MM.1S (cell line): ENCODE data around the gene OSGEP.

ENCODE experiments used
- DNase-seq: peaks from one replicate; pipeline ENCODE4 v3.0.0-alpha.2; 2015
- H2AFZ ChIP-seq: fragments of 300-600 bp; sonication (generic); 2 replicates; pipeline ENCODE4 v1.6.0; 2016; ENCODE audit warnings: antibody characterized with exemption, low read length
- H3F3A ChIP-seq: fragments of 300-600 bp; sonication (generic); 2 replicates; pipeline ENCODE4 v1.6.1; 2016; ENCODE audit warnings: mild to moderate bottlenecking, antibody characterized with exemption, low read length, moderate library complexity, mixed read lengths; ENCODE audit not compliant: insufficient read depth
- H3K27ac ChIP-seq: fragments of 300-600 bp; sonication (generic); 2 replicates; pipeline ENCODE4 v1.5.1; 2016; ENCODE audit warnings: mild to moderate bottlenecking, low read length
- H3K27me3 ChIP-seq: fragments of 300-600 bp; sonication (generic); replicated peaks from 2 replicates; pipeline ENCODE4 v1.6.0; 2016; ENCODE audit warnings: low read length; ENCODE audit not compliant: insufficient read depth
- H3K36me3 ChIP-seq: fragments of 300-600 bp; sonication (generic); replicated peaks from 2 replicates; pipeline ENCODE4 v1.6.1; 2016; ENCODE audit warnings: mild to moderate bottlenecking, low read length, mixed read lengths; ENCODE audit not compliant: insufficient read depth
- H3K4me1 ChIP-seq: fragments of 300-600 bp; sonication (generic); 2 replicates; pipeline ENCODE4 v1.6.1; 2016; ENCODE audit warnings: low read length, mixed read lengths
- H3K4me2 ChIP-seq: fragments of 300-600 bp; sonication (generic); 2 replicates; pipeline ENCODE4 v1.6.0; 2016; ENCODE audit warnings: low read depth, low read length
- H3K4me3 ChIP-seq: fragments of 300-600 bp; sonication (generic); 2 replicates; pipeline ENCODE4 v1.5.1; 2016; ENCODE audit warnings: low read length, mixed read lengths
- H3K79me2 ChIP-seq: fragments of 300-600 bp; sonication (generic); 2 replicates; pipeline ENCODE4 v1.6.1; 2016; ENCODE audit warnings: mixed run types, low read length, mixed read lengths
- H3K9ac ChIP-seq: fragments of 300-600 bp; sonication (generic); 2 replicates; pipeline ENCODE4 v1.6.1; 2016; ENCODE audit warnings: low read length, mixed read lengths
- H3K9me2 ChIP-seq: fragments of 300-600 bp; sonication (generic); replicated peaks from 2 replicates; pipeline ENCODE4 v1.6.1; 2016; ENCODE audit warnings: mild to moderate bottlenecking, low read length, mixed read lengths; ENCODE audit not compliant: insufficient read depth
- H3K9me3 ChIP-seq: fragments of 300-600 bp; sonication (generic); replicated peaks from 2 replicates; pipeline ENCODE4 v1.6.1; 2016; ENCODE audit warnings: mild to moderate bottlenecking, low read length, mixed read lengths; ENCODE audit not compliant: insufficient read depth
- H4K20me1 ChIP-seq: fragments of 300-600 bp; sonication (generic); 2 replicates; pipeline ENCODE4 v1.6.1; 2016; ENCODE audit warnings: mild to moderate bottlenecking, low read length, moderate library complexity, mixed read lengths; ENCODE audit not compliant: insufficient read depth
- CTCF ChIP-seq: fragments of 300-600 bp; sonication (generic); IDR thresholded peaks from 2 replicates; pipeline ENCODE4 v1.5.1; 2016; ENCODE audit warnings: antibody characterized with exemption, low read length, mixed read lengths
- EZH2 ChIP-seq: fragments of 300-600 bp; sonication (generic); optimal IDR thresholded peaks from 2 replicates; pipeline ENCODE3; 2017; ENCODE audit warnings: low read depth, mild to moderate bottlenecking, antibody characterized with exemption, low read length, mixed read lengths
- EZH2phosphoT487 ChIP-seq: fragments of 300-600 bp; sonication (generic); IDR thresholded peaks from 2 replicates; pipeline ENCODE4 v1.6.1; 2018; ENCODE audit warnings: antibody characterized with exemption, low read length

Gene OSGEP

GRCh38 chr14:20438664-20439063, 15.9 kb downstream of the OSGEP start:
- Histone ChIP-seq H3K4me2 (no peak overlapping the region), H3K9me2 (no peaks in the 10 kb centered on the region), H3F3A (no peaks in the 10 kb centered on the region), H3K27me3 (no peaks in the 10 kb centered on the region), H3K27ac (no peak overlapping the region), H4K20me1 (no peaks in the 10 kb centered on the region), H3K4me1 (no peaks in the 10 kb centered on the region), H3K4me3 (no peak overlapping the region), H3K9me3 (no peaks in the 10 kb centered on the region), H3K9ac (no peak overlapping the region), H3K79me2 (no peaks in the 10 kb centered on the region), H3K36me3 (no peaks in the 10 kb centered on the region), H2AFZ (no peak overlapping the region)
- DNase-seq, result no peak
- no peak for TF ChIP-seq CTCF
- TF ChIP-seq EZH2, result no peak
- TF ChIP-seq EZH2phosphoT487, result no peak

- Histone ChIP-seq H3K27ac (no peak overlapping the region), H3K4me3 (no peak overlapping the region), H3K9me3 (no peaks in the 10 kb centered on the region), H3K4me2 (no peak overlapping the region), H2AFZ (no peak overlapping the region), H3K4me1 (no peaks in the 10 kb centered on the region), H3K9ac (no peak overlapping the region), H3K9me2 (no peaks in the 10 kb centered on the region), H3K27me3 (no peaks in the 10 kb centered on the region), H3F3A (no peaks in the 10 kb centered on the region), H3K79me2 (no peaks in the 10 kb centered on the region), H4K20me1 (no peaks in the 10 kb centered on the region), H3K36me3 (no peaks in the 10 kb centered on the region)
- TF ChIP-seq EZH2 (no peak), CTCF (no peak), EZH2phosphoT487 (no peak)
- DNase-seq, result no peak
Measured at GRCh38 chr14:20436363-20436755, 18.3 kb downstream of the OSGEP start.

- Histone ChIP-seq H3K36me3 (no peaks in the 10 kb centered on the region), H2AFZ (no peak within 1 kb of the TSS), H3F3A (no peaks in the 10 kb centered on the region), H3K27ac (no peak within 1 kb of the TSS), H3K4me3 (no peak within 1 kb of the TSS), H3K9me2 (no peaks in the 10 kb centered on the region), H3K4me1 (no peaks in the 10 kb centered on the region), H4K20me1 (no peaks in the 10 kb centered on the region), H3K27me3 (no peaks in the 10 kb centered on the region), H3K9me3 (no peaks in the 10 kb centered on the region), H3K4me2 (no peak within 1 kb of the TSS), H3K9ac (no peak within 1 kb of the TSS), H3K79me2 (no peaks in the 10 kb centered on the region)
- no peak for TF ChIP-seq EZH2phosphoT487
- TF ChIP-seq CTCF, result no peak
- no peak for TF ChIP-seq EZH2
- DNase-seq, result no peak
Measured at GRCh38 chr14:20435582-20436362, 18.8 kb downstream of the OSGEP start, which contains the start of gene KLHL33. TSS of gene KLHL33 (minus strand) at chr14:20436166. CDS start at chr14:20435811, 355 bp downstream.
